HTR-8/SVneo (cell line): ENCODE results near the gene BABAM2.

Experiments used
- DNase-seq: peaks from one replicate; pipeline ENCODE4 v3.0.0; 2011; ENCODE audit warnings: low spot score, mixed read lengths; ENCODE audit not compliant: insufficient read length
- FAIRE-seq: peaks from 2 replicates; lab custom pipeline; 2011; peaks lifted over from hg19 to GRCh38; lab: Jason Lieb, UNC

Gene BABAM2

GRCh38 chr2:28314968-28315367 lies 424.4 kb downstream of the BABAM2 start:
- DNase-seq (no peak), FAIRE-seq (no peak)

GRCh38 chr2:28316546-28317335 lies 426.2 kb downstream of the BABAM2 start:
- FAIRE-seq (no peak), DNase-seq (no peak)

GRCh38 chr2:28317390-28317789 lies 426.9 kb downstream of the BABAM2 start:
- DNase-seq = no peak
- FAIRE-seq = no peak

- no peak for FAIRE-seq
- DNase-seq = no peak
Measured at GRCh38 chr2:28318023-28318422, 427.5 kb downstream of the BABAM2 start.

GRCh38 chr2:28318462-28319117 lies 428.1 kb downstream of the BABAM2 start:
- FAIRE-seq (no peak), DNase-seq (no peak)

GRCh38 chr2:28319118-28320008 lies 428.8 kb downstream of the BABAM2 start:
- no peak for DNase-seq
- no peak for FAIRE-seq

- DNase-seq (no peak), FAIRE-seq (no peak)
Measured at GRCh38 chr2:28320009-28320365, 429.5 kb downstream of the BABAM2 start.

- FAIRE-seq = no peak
- no peak for DNase-seq
Measured at GRCh38 chr2:28320371-28320770, 429.8 kb downstream of the BABAM2 start.

- no peak for DNase-seq
- no peak for FAIRE-seq
Measured at GRCh38 chr2:28321426-28321825, 430.9 kb downstream of the BABAM2 start.

- no peak for FAIRE-seq
Measured at GRCh38 chr2:28322051-28322450, 431.5 kb downstream of the BABAM2 start.

GRCh38 chr2:28322456-28322855 lies 431.9 kb downstream of the BABAM2 start:
- no peak for FAIRE-seq
- no peak for DNase-seq

More at GRCh38 chr2:28322051-28322450, 431.5 kb downstream of the BABAM2 start:
- no peak for DNase-seq

- FAIRE-seq (no peak), DNase-seq (no peak)
Measured at GRCh38 chr2:28322981-28323396, 432.5 kb downstream of the BABAM2 start.

GRCh38 chr2:28325173-28325566 lies 434.6 kb downstream of the BABAM2 start:
- FAIRE-seq (no peak), DNase-seq (no peak)

GRCh38 chr2:28325567-28326468 lies 435.3 kb downstream of the BABAM2 start:
- FAIRE-seq (no peak), DNase-seq (no peak)

- DNase-seq = no peak
- FAIRE-seq = no peak
Measured at GRCh38 chr2:28326469-28326805, 435.9 kb downstream of the BABAM2 start.

GRCh38 chr2:28326881-28327505 lies 436.5 kb downstream of the BABAM2 start:
- no peak for FAIRE-seq
- no peak for DNase-seq

GRCh38 chr2:28327581-28327955 lies 437.0 kb downstream of the BABAM2 start:
- DNase-seq = no peak
- FAIRE-seq = no peak

GRCh38 chr2:28327956-28328922 lies 437.7 kb downstream of the BABAM2 start:
- DNase-seq = no peak
- no peak for FAIRE-seq
